CD4-positive, alpha-beta T cell (primary cell): ENCODE results near the gene FGF9. TPM values are rescaled to one million over a fixed set of nuclear protein-coding genes. Genes with fewer than 3 reads are reported as not detected.

Source experiments
- ATAC-seq: fragments of 200-7000 bp; cut with Tn5 transposase; one replicate; pipeline ENCODE4 v1.10.0; 2022; ENCODE audit warnings: mild to moderate bottlenecking; ENCODE audit not compliant: poor library complexity
- CTCF ChIA-PET: fragments of 350-600 bp; sonication (Branson Sonifier 250); formaldehyde crosslinking; loops from one replicate; lab custom pipeline; 2021; ENCODE audit warnings: antibody characterized with exemption, inconsistent platforms; lab: Charles Lee
- POLR2A ChIA-PET: fragments of 350-600 bp; sonication (Branson Sonifier 250); formaldehyde crosslinking; loops from one replicate; lab custom pipeline; 2021; ENCODE audit warnings: antibody characterized with exemption, inconsistent platforms; lab: Charles Lee
- DNase-seq, 14 experiments: peaks; one replicate each; pipeline ENCODE4 v3.0.0-alpha.2; 2013 to 2020; ENCODE audit warnings: mixed read lengths in 2 of 14
- H3K27ac ChIP-seq, 2 donors: one replicate each; pipeline versions ENCODE4 v1.5.1 to v1.7.0; 2013; ENCODE audit warnings: low read length in 2 of 2, low read depth in 1 of 2, mild to moderate bottlenecking in 1 of 2
- H3K27me3 ChIP-seq, 2 experiments: 1 replicate in 1 of 2; 2 replicates in 1 of 2; pipeline versions ENCODE4 v1.6.1 to v1.7.0; 2013; ENCODE audit warnings: low read length in 2 of 2, control low read depth in 1 of 2, mild to moderate bottlenecking in 1 of 2, moderate library complexity in 1 of 2; ENCODE audit not compliant: insufficient read depth in 2 of 2, control insufficient read depth in 1 of 2
- H3K36me3 ChIP-seq: one replicate; pipeline ENCODE4 v1.6.1; 2013; ENCODE audit warnings: low read length, control low read depth; ENCODE audit not compliant: insufficient read depth
- H3K4me1 ChIP-seq: one replicate; pipeline ENCODE4 v1.6.1; 2013; ENCODE audit warnings: low read length, control low read depth; ENCODE audit not compliant: insufficient read depth
- H3K4me3 ChIP-seq: one replicate; pipeline ENCODE4 v1.5.1; 2013; ENCODE audit warnings: mild to moderate bottlenecking, low read length, moderate library complexity
- H3K9me3 ChIP-seq, 2 experiments: 1 replicate in 1 of 2; 2 replicates in 1 of 2; pipeline versions ENCODE4 v1.6.1 to v1.7.0; 2013; ENCODE audit warnings: low read length in 2 of 2, mild to moderate bottlenecking in 2 of 2, control low read depth in 1 of 2, moderate library complexity in 1 of 2; ENCODE audit not compliant: control insufficient read depth in 1 of 2, insufficient read depth in 1 of 2
- H3K27ac Mint-ChIP-seq: one replicate; pipeline ENCODE4 v1.8.0; 2020; ENCODE audit warnings: mixed read lengths
- H3K27me3 Mint-ChIP-seq: one replicate; pipeline ENCODE4 v1.8.0; 2021; ENCODE audit warnings: mixed read lengths
- H3K36me3 Mint-ChIP-seq: one replicate; pipeline ENCODE4 v1.8.0; 2021; ENCODE audit warnings: low read depth, mixed read lengths
- H3K4me1 Mint-ChIP-seq: one replicate; pipeline ENCODE4 v1.8.0; 2021; ENCODE audit warnings: low read depth, mixed read lengths
- H3K4me3 Mint-ChIP-seq: one replicate; pipeline ENCODE4 v1.8.0; 2020; ENCODE audit warnings: mild to moderate bottlenecking, mixed read lengths
- H3K9me3 Mint-ChIP-seq: one replicate; pipeline ENCODE4 v1.8.0; 2020; ENCODE audit warnings: mixed read lengths
- CTCF ChIP-seq: fragments of 200-600 bp; IDR thresholded peaks from one replicate; pipeline ENCODE4 v1.8.0; 2022; ENCODE audit warnings: antibody characterized with exemption, mild to moderate bottlenecking
- intact Hi-C, 2 experiments: fragments of 100-400 bp; cut with DNase I in 1 of 2; cut with micrococcal nuclease in 1 of 2; formaldehyde crosslinking; loops; one replicate each; pipeline versions ENCODE4 v1.15.1 to v1.9.0; 2023 to 2025; cut with DNase I, micrococcal nuclease
- total RNA-seq, 174 experiments: library from RNA in 2 of 174; stranded (reverse) in 2 of 174; gene quantifications; one replicate each; pipeline ENCODE4 v1.2.3 and lab custom pipeline; 2021 to 2026

Gene FGF9
- total RNA-seq, 2 experiments from 2014 or later = 2.2 to 3.4 TPM

GRCh38 chr13:21707586-21707985, 36.7 kb downstream of the FGF9 start:
- H3K36me3 ChIP-seq = no peaks in the 10 kb centered on the region
- H3K4me3 ChIP-seq = no peak overlapping the region
- ATAC-seq = no peak
- Mint-ChIP-seq H3K4me3 (no peak overlapping the region), H3K27me3 (peaks cover 49% of the 10 kb centered on the region), H3K4me1 (no peaks in the 10 kb centered on the region), H3K36me3 (no peaks in the 10 kb centered on the region), H3K9me3 (peaks cover 11% of the 10 kb centered on the region), H3K27ac (no peak overlapping the region)
- H3K4me1 ChIP-seq = no peaks in the 10 kb centered on the region
- intact Hi-C loops = no loop called here
- CTCF ChIA-PET = no interaction called here
- POLR2A ChIA-PET = no interaction called here
- peaks cover 0 to 7% of the 10 kb centered on the region in 2 experiments for H3K27me3 ChIP-seq
- peaks cover 0 to 5% of the 10 kb centered on the region in 2 experiments for H3K9me3 ChIP-seq
- no peak overlapping the region for H3K27ac ChIP-seq
- DNase-seq = no peak
- no peak for TF ChIP-seq CTCF

- POLR2A ChIA-PET = no interaction called here
- H3K4me1 ChIP-seq = no peaks in the 10 kb centered on the region
- H3K9me3 Mint-ChIP-seq = peaks cover 11% of the 10 kb centered on the region
These were observed 38.8 kb downstream of the FGF9 start for GRCh38 chr13:21709697-21710096.

GRCh38 chr13:21710163-21710562, 39.3 kb downstream of the FGF9 start:
- H3K27me3 Mint-ChIP-seq = peaks cover 51% of the 10 kb centered on the region
- peaks cover 0 to 5% of the 10 kb centered on the region in 2 experiments for H3K9me3 ChIP-seq
- ATAC-seq = no peak
- no peak for DNase-seq
- peaks cover 11% of the 10 kb centered on the region for H3K9me3 Mint-ChIP-seq
- H3K27ac ChIP-seq = no peak overlapping the region
- H3K36me3 Mint-ChIP-seq = no peaks in the 10 kb centered on the region
- intact Hi-C loops = no loop called here
- ChIA-PET POLR2A (no interaction called here), CTCF (no interaction called here)
- no peak overlapping the region for H3K27ac Mint-ChIP-seq
- H3K4me1 Mint-ChIP-seq = no peaks in the 10 kb centered on the region
- H3K4me3 Mint-ChIP-seq = no peak overlapping the region
- TF ChIP-seq CTCF = no peak
- no peaks in the 10 kb centered on the region for H3K36me3 ChIP-seq
- no peaks in the 10 kb centered on the region for H3K4me1 ChIP-seq
- H3K4me3 ChIP-seq = no peak overlapping the region
- peaks cover 0 to 7% of the 10 kb centered on the region in 2 experiments for H3K27me3 ChIP-seq

More at GRCh38 chr13:21709697-21710096, 38.8 kb downstream of the FGF9 start:
- Mint-ChIP-seq H3K4me1 (no peaks in the 10 kb centered on the region), H3K27ac (no peak overlapping the region), H3K36me3 (no peaks in the 10 kb centered on the region), H3K27me3 (peaks cover 51% of the 10 kb centered on the region), H3K4me3 (no peak overlapping the region)
- no peak overlapping the region for H3K4me3 ChIP-seq
- no peak for TF ChIP-seq CTCF
- no peak for DNase-seq
- no peak overlapping the region for H3K27ac ChIP-seq
- CTCF ChIA-PET = no interaction called here
- peaks cover 0 to 5% of the 10 kb centered on the region in 2 experiments for H3K9me3 ChIP-seq
- no peak for ATAC-seq
- peaks cover 0 to 7% of the 10 kb centered on the region in 2 experiments for H3K27me3 ChIP-seq
- intact Hi-C loops = no loop called here
- H3K36me3 ChIP-seq = no peaks in the 10 kb centered on the region
